Glutamatergic neuron (in vitro differentiated cells): ENCODE measurements around the gene BUD13. TPM values are rescaled to one million over a fixed set of nuclear protein-coding genes. Genes with fewer than 3 reads are reported as not detected.

Experiments used
- DNase-seq: peaks from one replicate; pipeline ENCODE4 v3.0.0; 2022
- H3K27ac Mint-ChIP-seq: one replicate; pipeline ENCODE4 v1.8.0; 2020; ENCODE audit warnings: mild to moderate bottlenecking, mixed read lengths, inconsistent platforms; ENCODE audit not compliant: unreplicated experiment
- H3K27me3 Mint-ChIP-seq: one replicate; pipeline ENCODE4 v1.8.0; 2020; ENCODE audit warnings: mild to moderate bottlenecking, moderate library complexity, mixed read lengths, inconsistent platforms; ENCODE audit not compliant: unreplicated experiment
- H3K36me3 Mint-ChIP-seq: one replicate; pipeline ENCODE4 v1.8.0; 2020; ENCODE audit warnings: mild to moderate bottlenecking, mixed read lengths, inconsistent platforms; ENCODE audit not compliant: unreplicated experiment
- H3K4me1 Mint-ChIP-seq: one replicate; pipeline ENCODE4 v1.8.0; 2020; ENCODE audit warnings: mild to moderate bottlenecking, low read depth, mixed read lengths, inconsistent platforms; ENCODE audit not compliant: unreplicated experiment
- H3K4me3 Mint-ChIP-seq: one replicate; pipeline ENCODE4 v1.8.0; 2020; ENCODE audit warnings: mild to moderate bottlenecking, mixed read lengths, inconsistent platforms; ENCODE audit not compliant: unreplicated experiment
- H3K9me3 Mint-ChIP-seq: one replicate; pipeline ENCODE4 v1.8.0; 2020; ENCODE audit warnings: mild to moderate bottlenecking, moderate library complexity, mixed read lengths, inconsistent platforms; ENCODE audit not compliant: unreplicated experiment
- total RNA-seq: library from RNA; stranded (reverse); fragmentation: NEBNext Ultra II Directional; extraction: Animal tissue kit (Norgen Biotek cat#: 25700); gene quantifications from one replicate; pipeline ENCODE4 v1.2.1, GENCODE V29; 2021; ENCODE audit not compliant: unreplicated experiment
- TF ChIP-seq, protein P1 (sequence below): fragments of 200-600 bp; sonication (generic); IDR thresholded peaks from one replicate; pipeline ENCODE4 v1.5.0; 2021; ENCODE audit not compliant: partially characterized antibody, unreplicated experiment

The BUD13 gene
- total RNA-seq, 1 donor from 2014 or later: 17.0 TPM

DNA sequence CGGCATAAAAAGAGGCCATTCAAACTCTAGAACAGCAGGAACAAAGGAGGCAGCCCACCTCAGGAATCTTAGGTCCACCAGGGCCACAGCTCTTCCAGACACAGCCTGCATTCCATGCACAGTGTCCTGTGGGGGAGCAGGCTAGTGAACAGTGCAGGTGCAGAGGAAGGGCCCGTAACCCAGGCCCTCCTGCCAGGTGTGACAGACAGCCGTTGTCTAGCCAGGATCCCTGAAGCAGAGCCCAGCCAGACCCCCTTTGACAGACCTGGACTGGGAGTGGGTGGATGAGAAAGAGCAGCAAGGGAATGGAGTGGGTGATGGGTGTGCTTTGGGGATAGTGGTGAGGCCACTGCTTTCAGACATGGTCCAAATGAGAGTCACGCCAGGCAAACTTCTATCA lies 16.2 kb upstream of the BUD13 start:
- H3K4me3 Mint-ChIP-seq: peak overlapping the region; percentile 87
- DNase-seq: no peak
- H3K36me3 Mint-ChIP-seq: no peaks in the 10 kb centered on the region
- no peak overlapping the region for H3K27ac Mint-ChIP-seq
- H3K27me3 Mint-ChIP-seq: peaks cover 12% of the 10 kb centered on the region
- peaks cover 10% of the 10 kb centered on the region for H3K4me1 Mint-ChIP-seq
- TF ChIP-seq, protein P1, sequence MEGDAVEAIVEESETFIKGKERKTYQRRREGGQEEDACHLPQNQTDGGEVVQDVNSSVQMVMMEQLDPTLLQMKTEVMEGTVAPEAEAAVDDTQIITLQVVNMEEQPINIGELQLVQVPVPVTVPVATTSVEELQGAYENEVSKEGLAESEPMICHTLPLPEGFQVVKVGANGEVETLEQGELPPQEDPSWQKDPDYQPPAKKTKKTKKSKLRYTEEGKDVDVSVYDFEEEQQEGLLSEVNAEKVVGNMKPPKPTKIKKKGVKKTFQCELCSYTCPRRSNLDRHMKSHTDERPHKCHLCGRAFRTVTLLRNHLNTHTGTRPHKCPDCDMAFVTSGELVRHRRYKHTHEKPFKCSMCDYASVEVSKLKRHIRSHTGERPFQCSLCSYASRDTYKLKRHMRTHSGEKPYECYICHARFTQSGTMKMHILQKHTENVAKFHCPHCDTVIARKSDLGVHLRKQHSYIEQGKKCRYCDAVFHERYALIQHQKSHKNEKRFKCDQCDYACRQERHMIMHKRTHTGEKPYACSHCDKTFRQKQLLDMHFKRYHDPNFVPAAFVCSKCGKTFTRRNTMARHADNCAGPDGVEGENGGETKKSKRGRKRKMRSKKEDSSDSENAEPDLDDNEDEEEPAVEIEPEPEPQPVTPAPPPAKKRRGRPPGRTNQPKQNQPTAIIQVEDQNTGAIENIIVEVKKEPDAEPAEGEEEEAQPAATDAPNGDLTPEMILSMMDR: no peak
- peaks cover 3% of the 10 kb centered on the region for H3K9me3 Mint-ChIP-seq

DNA sequence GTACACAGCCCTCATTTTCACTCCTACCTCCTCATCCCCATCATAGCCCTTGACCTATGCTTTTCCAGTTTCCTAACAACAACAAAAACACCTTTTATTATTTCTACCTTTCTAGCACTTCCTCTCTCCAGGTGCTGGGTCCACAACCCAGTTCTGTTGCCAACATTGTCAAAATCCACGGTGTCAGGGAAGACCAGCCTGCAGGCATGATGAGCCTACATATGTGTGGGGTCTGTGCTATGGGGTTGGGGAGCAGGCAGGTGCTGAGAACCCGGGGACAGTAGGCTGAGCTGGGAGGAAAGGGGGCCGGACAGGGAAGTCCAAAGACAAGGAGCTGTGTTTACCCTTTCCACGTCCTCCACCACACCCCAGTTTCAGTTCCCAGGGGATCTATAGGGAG lies 15.7 kb upstream of the BUD13 start:
- H3K4me3 Mint-ChIP-seq: peak overlapping the region; percentile 87
- peak overlapping the region; percentile 97 for H3K27ac Mint-ChIP-seq
- DNase-seq: no peak
- H3K4me1 Mint-ChIP-seq: peaks cover 10% of the 10 kb centered on the region
- TF ChIP-seq, protein P1: no peak
- H3K27me3 Mint-ChIP-seq: peaks cover 12% of the 10 kb centered on the region
- no peaks in the 10 kb centered on the region for H3K36me3 Mint-ChIP-seq
- H3K9me3 Mint-ChIP-seq: peaks cover 3% of the 10 kb centered on the region

DNA sequence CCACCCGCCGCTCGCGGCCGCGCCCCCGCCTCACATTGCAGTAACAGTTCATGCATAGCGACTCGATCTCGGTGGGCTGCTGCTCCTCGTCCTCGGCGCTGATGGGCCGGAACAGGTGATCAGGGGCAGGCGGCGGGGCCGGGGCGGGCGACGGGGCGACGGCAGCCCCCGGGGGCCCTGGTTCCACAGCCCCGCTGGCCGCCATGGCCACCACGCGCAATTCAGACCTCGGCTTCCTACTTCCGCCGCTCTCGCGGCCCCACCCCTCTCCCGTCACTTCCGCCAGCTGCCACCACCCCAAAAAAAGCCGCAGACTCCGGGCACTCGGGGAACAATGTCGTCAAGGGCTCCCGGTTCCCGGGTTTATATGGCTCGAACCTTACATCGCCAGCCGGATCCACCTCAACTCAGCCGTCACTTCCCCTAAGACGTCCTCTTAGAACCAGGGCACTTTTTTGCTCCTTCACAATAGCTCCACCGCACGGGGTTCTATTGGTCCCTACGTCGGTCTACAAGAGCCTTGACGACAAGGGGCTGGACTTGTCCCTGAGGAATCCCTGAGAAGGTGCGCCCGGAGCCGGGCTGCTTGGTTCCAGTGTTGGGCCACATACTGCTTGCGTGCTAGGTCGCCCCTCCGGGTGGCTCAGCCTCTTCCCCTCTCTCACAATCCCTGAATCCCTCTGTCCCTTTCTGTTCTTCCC lies 15.1 kb upstream of the BUD13 start, which contains the start of gene ZPR1:
Gene ZPR1 (minus strand): TSS at position 238 of the 701 bp plus-strand sequence. CDS start 33 bp downstream, at position 205.
- TF ChIP-seq, protein P1: no peak
- Mint-ChIP-seq H3K36me3 (no peaks in the 10 kb centered on the region), H3K4me1 (peaks cover 10% of the 10 kb centered on the region), H3K27ac (peak within 1 kb of the TSS; percentile 97), H3K27me3 (peaks cover 12% of the 10 kb centered on the region), H3K4me3 (peak within 1 kb of the TSS; percentile 87), H3K9me3 (peaks cover 3% of the 10 kb centered on the region)
- peak; percentile 82 for DNase-seq

DNA sequence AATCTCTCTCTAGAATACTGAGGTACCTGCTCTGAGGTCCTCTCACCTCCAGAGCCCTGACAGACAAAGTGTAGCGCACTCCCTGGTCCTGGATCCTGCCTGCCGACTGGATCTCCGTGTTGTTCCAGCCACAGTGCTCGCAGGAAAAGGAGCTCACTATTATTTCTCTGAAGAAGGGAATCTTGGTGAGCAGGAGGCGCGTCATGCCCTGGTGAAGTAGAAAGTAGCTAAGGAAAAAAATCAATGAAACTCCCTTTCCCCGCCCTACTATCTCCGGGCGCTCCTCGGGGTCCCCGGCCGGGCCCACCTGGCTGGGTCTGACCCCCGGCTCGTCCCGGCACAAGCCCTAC lies 14.6 kb upstream of the BUD13 start:
- Mint-ChIP-seq H3K4me3 (peak overlapping the region; percentile 87), H3K4me1 (peaks cover 10% of the 10 kb centered on the region), H3K9me3 (peaks cover 3% of the 10 kb centered on the region), H3K36me3 (no peaks in the 10 kb centered on the region), H3K27ac (peak overlapping the region; percentile 65), H3K27me3 (peaks cover 12% of the 10 kb centered on the region)
- TF ChIP-seq, protein P1: no peak
- DNase-seq: no peak

DNA sequence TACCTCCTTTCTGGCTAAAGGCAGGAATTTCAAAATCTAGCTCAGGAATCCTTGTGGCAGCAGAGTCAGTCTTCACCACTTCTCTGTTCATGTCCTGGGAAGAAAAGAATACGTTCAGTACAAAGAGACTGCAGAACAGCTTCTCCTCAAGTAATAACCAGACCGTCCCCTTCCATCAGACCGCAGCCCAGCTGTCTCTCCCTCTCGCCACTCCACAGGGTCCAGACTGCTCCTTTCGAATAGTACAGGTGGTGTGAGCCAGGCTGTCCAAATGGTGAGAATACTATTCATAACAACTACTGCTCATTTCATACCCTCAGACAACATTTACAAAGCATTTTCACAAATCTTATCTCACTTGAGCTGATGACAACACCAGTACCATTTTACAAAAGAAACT lies 14.2 kb upstream of the BUD13 start:
- peaks cover 3% of the 10 kb centered on the region for H3K9me3 Mint-ChIP-seq
- H3K27ac Mint-ChIP-seq: peak overlapping the region; percentile 65
- peak overlapping the region; percentile 87 for H3K4me3 Mint-ChIP-seq
- peaks cover 12% of the 10 kb centered on the region for H3K27me3 Mint-ChIP-seq
- DNase-seq: no peak
- peaks cover 10% of the 10 kb centered on the region for H3K4me1 Mint-ChIP-seq
- no peaks in the 10 kb centered on the region for H3K36me3 Mint-ChIP-seq
- TF ChIP-seq, protein P1: no peak
